MM.1S (cell line): ENCODE measurements around the gene SDF4.

Experiments
- DNase-seq: peaks from one replicate; pipeline ENCODE4 v3.0.0-alpha.2; 2015
- H2AFZ ChIP-seq: fragments of 300-600 bp; sonication (generic); 2 replicates; pipeline ENCODE4 v1.6.0; 2016; ENCODE audit warnings: antibody characterized with exemption, low read length
- H3F3A ChIP-seq: fragments of 300-600 bp; sonication (generic); 2 replicates; pipeline ENCODE4 v1.6.1; 2016; ENCODE audit warnings: mild to moderate bottlenecking, antibody characterized with exemption, low read length, moderate library complexity, mixed read lengths; ENCODE audit not compliant: insufficient read depth
- H3K27ac ChIP-seq: fragments of 300-600 bp; sonication (generic); 2 replicates; pipeline ENCODE4 v1.5.1; 2016; ENCODE audit warnings: mild to moderate bottlenecking, low read length
- H3K27me3 ChIP-seq: fragments of 300-600 bp; sonication (generic); replicated peaks from 2 replicates; pipeline ENCODE4 v1.6.0; 2016; ENCODE audit warnings: low read length; ENCODE audit not compliant: insufficient read depth
- H3K36me3 ChIP-seq: fragments of 300-600 bp; sonication (generic); replicated peaks from 2 replicates; pipeline ENCODE4 v1.6.1; 2016; ENCODE audit warnings: mild to moderate bottlenecking, low read length, mixed read lengths; ENCODE audit not compliant: insufficient read depth
- H3K4me1 ChIP-seq: fragments of 300-600 bp; sonication (generic); 2 replicates; pipeline ENCODE4 v1.6.1; 2016; ENCODE audit warnings: low read length, mixed read lengths
- H3K4me2 ChIP-seq: fragments of 300-600 bp; sonication (generic); 2 replicates; pipeline ENCODE4 v1.6.0; 2016; ENCODE audit warnings: low read depth, low read length
- H3K4me3 ChIP-seq: fragments of 300-600 bp; sonication (generic); 2 replicates; pipeline ENCODE4 v1.5.1; 2016; ENCODE audit warnings: low read length, mixed read lengths
- H3K79me2 ChIP-seq: fragments of 300-600 bp; sonication (generic); 2 replicates; pipeline ENCODE4 v1.6.1; 2016; ENCODE audit warnings: mixed run types, low read length, mixed read lengths
- H3K9ac ChIP-seq: fragments of 300-600 bp; sonication (generic); 2 replicates; pipeline ENCODE4 v1.6.1; 2016; ENCODE audit warnings: low read length, mixed read lengths
- H3K9me2 ChIP-seq: fragments of 300-600 bp; sonication (generic); replicated peaks from 2 replicates; pipeline ENCODE4 v1.6.1; 2016; ENCODE audit warnings: mild to moderate bottlenecking, low read length, mixed read lengths; ENCODE audit not compliant: insufficient read depth
- H3K9me3 ChIP-seq: fragments of 300-600 bp; sonication (generic); replicated peaks from 2 replicates; pipeline ENCODE4 v1.6.1; 2016; ENCODE audit warnings: mild to moderate bottlenecking, low read length, mixed read lengths; ENCODE audit not compliant: insufficient read depth
- H4K20me1 ChIP-seq: fragments of 300-600 bp; sonication (generic); 2 replicates; pipeline ENCODE4 v1.6.1; 2016; ENCODE audit warnings: mild to moderate bottlenecking, low read length, moderate library complexity, mixed read lengths; ENCODE audit not compliant: insufficient read depth
- EZH2 ChIP-seq: fragments of 300-600 bp; sonication (generic); optimal IDR thresholded peaks from 2 replicates; pipeline ENCODE3; 2017; ENCODE audit warnings: low read depth, mild to moderate bottlenecking, antibody characterized with exemption, low read length, mixed read lengths
- EZH2phosphoT487 ChIP-seq: fragments of 300-600 bp; sonication (generic); IDR thresholded peaks from 2 replicates; pipeline ENCODE4 v1.6.1; 2018; ENCODE audit warnings: antibody characterized with exemption, low read length
- TF ChIP-seq, protein P1 (sequence below): fragments of 300-600 bp; sonication (generic); IDR thresholded peaks from 2 replicates; pipeline ENCODE4 v1.5.1; 2016; ENCODE audit warnings: antibody characterized with exemption, low read length, mixed read lengths

The SDF4 gene

DNA sequence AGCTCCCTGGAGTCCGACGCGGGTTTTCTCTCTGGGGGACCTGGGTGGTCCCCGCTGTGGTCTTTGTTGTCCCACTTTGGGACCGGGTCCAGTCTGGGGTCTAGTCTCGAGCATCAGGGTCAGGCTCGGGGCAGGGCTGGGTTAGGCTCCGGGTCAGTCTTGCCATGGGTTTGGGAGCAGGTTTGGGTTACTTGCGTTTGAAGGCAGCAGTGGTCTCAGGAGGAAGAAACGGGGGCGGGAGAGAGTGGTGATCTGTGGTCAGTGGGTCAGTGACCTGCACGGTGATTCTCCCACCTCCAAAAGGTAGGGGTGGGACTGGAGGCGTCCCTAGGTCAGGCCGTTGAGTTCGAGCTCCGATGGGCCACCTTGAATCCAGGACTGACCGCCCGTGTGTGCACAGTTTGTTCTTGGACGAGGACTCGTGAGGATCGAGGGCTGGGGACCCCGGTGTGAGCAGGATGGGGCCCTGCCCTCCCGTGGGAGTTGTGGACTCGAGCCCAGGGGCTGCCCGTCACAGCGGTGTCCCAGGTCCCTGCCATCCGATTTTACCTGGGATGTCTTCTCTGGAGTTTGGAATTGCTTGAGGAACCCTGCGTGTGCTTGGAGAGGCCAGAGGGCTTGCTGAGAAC lies 2.5 kb upstream of the SDF4 start:
- Histone ChIP-seq H3K4me2 (no peak overlapping the region), H4K20me1 (no peaks in the 10 kb centered on the region), H3K79me2 (peaks cover 29% of the 10 kb centered on the region), H3K9me3 (no peaks in the 10 kb centered on the region), H3K27ac (no peak overlapping the region), H3K9me2 (no peaks in the 10 kb centered on the region), H3K36me3 (no peaks in the 10 kb centered on the region), H3K4me1 (0 out of 2 replicates have a peak, but pooled peaks cover 3% of the 10 kb centered on the region), H3K9ac (no peak overlapping the region), H3K4me3 (no peak overlapping the region), H3F3A (no peaks in the 10 kb centered on the region), H2AFZ (no peak overlapping the region), H3K27me3 (peaks cover 21% of the 10 kb centered on the region)
- no peak for DNase-seq
- TF ChIP-seq EZH2 (no peak), EZH2phosphoT487 (no peak)
- TF ChIP-seq, protein P1, sequence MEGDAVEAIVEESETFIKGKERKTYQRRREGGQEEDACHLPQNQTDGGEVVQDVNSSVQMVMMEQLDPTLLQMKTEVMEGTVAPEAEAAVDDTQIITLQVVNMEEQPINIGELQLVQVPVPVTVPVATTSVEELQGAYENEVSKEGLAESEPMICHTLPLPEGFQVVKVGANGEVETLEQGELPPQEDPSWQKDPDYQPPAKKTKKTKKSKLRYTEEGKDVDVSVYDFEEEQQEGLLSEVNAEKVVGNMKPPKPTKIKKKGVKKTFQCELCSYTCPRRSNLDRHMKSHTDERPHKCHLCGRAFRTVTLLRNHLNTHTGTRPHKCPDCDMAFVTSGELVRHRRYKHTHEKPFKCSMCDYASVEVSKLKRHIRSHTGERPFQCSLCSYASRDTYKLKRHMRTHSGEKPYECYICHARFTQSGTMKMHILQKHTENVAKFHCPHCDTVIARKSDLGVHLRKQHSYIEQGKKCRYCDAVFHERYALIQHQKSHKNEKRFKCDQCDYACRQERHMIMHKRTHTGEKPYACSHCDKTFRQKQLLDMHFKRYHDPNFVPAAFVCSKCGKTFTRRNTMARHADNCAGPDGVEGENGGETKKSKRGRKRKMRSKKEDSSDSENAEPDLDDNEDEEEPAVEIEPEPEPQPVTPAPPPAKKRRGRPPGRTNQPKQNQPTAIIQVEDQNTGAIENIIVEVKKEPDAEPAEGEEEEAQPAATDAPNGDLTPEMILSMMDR: no peak

DNA sequence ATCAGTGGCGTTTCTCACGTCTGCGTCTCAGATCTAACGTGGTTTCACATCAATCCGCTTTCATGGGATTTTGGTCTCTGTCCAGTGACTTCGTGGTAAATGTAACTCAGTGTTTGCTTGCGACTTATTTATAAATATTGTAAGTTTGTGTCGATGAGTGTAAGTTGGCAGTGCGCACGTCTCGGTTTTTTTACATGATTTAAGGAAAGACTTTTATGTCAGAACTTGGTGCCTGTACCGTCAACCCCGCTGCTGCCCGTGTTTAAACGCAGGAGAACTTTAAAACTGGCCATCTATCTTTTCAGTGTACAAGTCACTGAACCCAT lies 1.7 kb upstream of the SDF4 start:
- Histone ChIP-seq H3K9me2 (no peaks in the 10 kb centered on the region), H3K27me3 (peaks cover 13% of the 10 kb centered on the region), H3K27ac (no peak overlapping the region), H3K36me3 (0 out of 2 replicates have a peak, but pooled peaks cover 1% of the 10 kb centered on the region), H3K4me1 (0 out of 2 replicates have a peak, but pooled peaks cover 3% of the 10 kb centered on the region), H3K4me3 (no peak overlapping the region), H3F3A (no peaks in the 10 kb centered on the region), H3K4me2 (no peak overlapping the region), H3K79me2 (peaks cover 37% of the 10 kb centered on the region), H4K20me1 (no peaks in the 10 kb centered on the region), H2AFZ (no peak overlapping the region), H3K9me3 (no peaks in the 10 kb centered on the region), H3K9ac (no peak overlapping the region)
- no peak for DNase-seq
- TF ChIP-seq, protein P1: no peak
- no peak for TF ChIP-seq EZH2phosphoT487
- TF ChIP-seq EZH2: no peak

DNA sequence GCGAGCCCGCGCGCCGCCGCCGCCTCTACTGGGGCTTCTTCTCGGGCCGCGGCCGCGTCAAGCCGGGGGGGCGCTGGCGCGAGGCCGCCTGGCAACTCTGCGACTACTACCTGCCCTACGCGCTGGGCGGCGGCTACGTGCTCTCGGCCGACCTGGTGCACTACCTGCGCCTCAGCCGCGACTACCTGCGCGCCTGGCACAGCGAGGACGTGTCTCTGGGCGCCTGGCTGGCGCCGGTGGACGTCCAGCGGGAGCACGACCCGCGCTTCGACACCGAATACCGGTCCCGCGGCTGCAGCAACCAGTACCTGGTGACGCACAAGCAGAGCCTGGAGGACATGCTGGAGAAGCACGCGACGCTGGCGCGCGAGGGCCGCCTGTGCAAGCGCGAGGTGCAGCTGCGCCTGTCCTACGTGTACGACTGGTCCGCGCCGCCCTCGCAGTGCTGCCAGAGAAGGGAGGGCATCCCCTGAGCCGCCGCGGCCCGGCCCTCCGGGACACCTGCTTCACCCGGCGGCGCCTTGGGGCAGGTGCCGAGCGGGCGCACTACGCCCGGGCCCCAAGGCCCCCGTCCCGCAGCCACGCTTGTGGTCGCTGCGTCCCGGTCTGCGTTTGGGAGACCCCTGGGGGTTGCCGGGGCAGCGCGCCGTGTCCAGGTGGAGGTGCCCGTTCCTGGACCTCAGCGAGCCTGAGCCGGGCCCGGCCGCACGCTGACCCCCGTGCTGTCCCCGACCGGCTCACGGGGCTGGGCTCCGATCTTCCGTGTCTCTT lies 1.2 kb upstream of the SDF4 start:
- H3K36me3 ChIP-seq: peaks cover 5% of the 10 kb centered on the region; the same call in 1 of the 2 replicates
- H3K27ac ChIP-seq: no peak overlapping the region
- H3K27me3 ChIP-seq: peaks cover 8% of the 10 kb centered on the region
- no peak overlapping the region for H2AFZ ChIP-seq
- H3K9me3 ChIP-seq: no peaks in the 10 kb centered on the region
- no peak overlapping the region for H3K9ac ChIP-seq
- H3K9me2 ChIP-seq: no peaks in the 10 kb centered on the region
- no peaks in the 10 kb centered on the region for H4K20me1 ChIP-seq
- TF ChIP-seq EZH2 (no peak), EZH2phosphoT487 (no peak)
- TF ChIP-seq, protein P1: no peak
- H3K4me3 ChIP-seq: no peak overlapping the region
- no peaks in the 10 kb centered on the region for H3F3A ChIP-seq
- peaks cover 42% of the 10 kb centered on the region for H3K79me2 ChIP-seq
- no peak overlapping the region for H3K4me2 ChIP-seq
- no peak for DNase-seq
- 0 out of 2 replicates have a peak, but pooled peaks cover 3% of the 10 kb centered on the region for H3K4me1 ChIP-seq
